MCF 10A (cell line): ENCODE data around the gene ACAP2. TPM values are rescaled to one million over a fixed set of nuclear protein-coding genes. Genes with fewer than 3 reads are reported as not detected.
A peak's percentile ranks its signal among the peaks of the same experiment; 100 is the strongest.
"Not testable (repeated sequence)": the region's sequence is repeated elsewhere in the genome, so short reads cannot be mapped to it uniquely, and the experiment has no call there.

ENCODE experiments used
- BruUV-seq: library from RNA; stranded (reverse); fragments of 400-500 nt; replicated peaks from 2 replicates; lab custom pipeline; 2021; lab: Mats Ljungman, UMichigan
- CTCF ChIA-PET: fragments of 300-600 bp; sonication (Branson Sonifier 250); formaldehyde crosslinking; extraction: SDS; loops from one replicate; lab custom pipeline; 2021; ENCODE audit warnings: antibody characterized with exemption, inconsistent platforms; lab: Yijun Ruan, JAX
- POLR2A ChIA-PET: fragments of 300-600, 350-650 bp; sonication (Branson Sonifier 250); formaldehyde crosslinking; extraction: SDS; loops from one replicate; lab custom pipeline; 2020; ENCODE audit warnings: antibody characterized with exemption, inconsistent platforms; lab: Yijun Ruan, JAX
- DNase-seq: peaks from one replicate; pipeline ENCODE4 v3.0.0-alpha.2; 2018; ENCODE audit not compliant: unreplicated experiment
- H3K27ac Mint-ChIP-seq: one replicate; pipeline ENCODE4 v1.8.0; 2022; ENCODE audit warnings: mild to moderate bottlenecking, low read depth, mixed read lengths; ENCODE audit not compliant: unreplicated experiment
- H3K27me3 Mint-ChIP-seq: one replicate; pipeline ENCODE4 v1.8.0; 2022; ENCODE audit warnings: mixed read lengths; ENCODE audit not compliant: insufficient read depth, unreplicated experiment
- H3K36me3 Mint-ChIP-seq: one replicate; pipeline ENCODE4 v1.8.0; 2022; ENCODE audit warnings: mild to moderate bottlenecking, moderate library complexity, mixed read lengths; ENCODE audit not compliant: insufficient read depth, unreplicated experiment
- H3K4me1 Mint-ChIP-seq: one replicate; pipeline ENCODE4 v1.8.0; 2022; ENCODE audit warnings: mixed read lengths; ENCODE audit not compliant: insufficient read depth, unreplicated experiment
- H3K4me3 Mint-ChIP-seq: one replicate; pipeline ENCODE4 v1.8.0; 2022; ENCODE audit warnings: mild to moderate bottlenecking, moderate library complexity, mixed read lengths; ENCODE audit not compliant: unreplicated experiment
- H3K9me3 Mint-ChIP-seq: one replicate; pipeline ENCODE4 v1.8.0; 2022; ENCODE audit warnings: mixed read lengths; ENCODE audit not compliant: unreplicated experiment
- intact Hi-C: fragments of 100-400 bp; cut with micrococcal nuclease; formaldehyde crosslinking; loops from 2 replicates; pipeline ENCODE4 v1.14.1; 2022
- total RNA-seq: library from RNA; stranded (reverse); gene quantifications from 2 replicates; pipeline ENCODE4 v1.2.3, GENCODE V29; 2022
- TF ChIP-seq, protein P1 (sequence below): fragments of 200-600 bp; IDR thresholded peaks from one replicate; pipeline ENCODE4 v1.8.0; 2022; ENCODE audit warnings: antibody characterized with exemption, mild to moderate bottlenecking; ENCODE audit not compliant: unreplicated experiment

Gene ACAP2
- total RNA-seq, 1 experiment from 2014 or later = 53.2 TPM

- Mint-ChIP-seq H3K36me3 (peaks cover 18% of the 10 kb centered on the region), H3K4me3 (no peak overlapping the region), H3K27me3 (no peaks in the 10 kb centered on the region), H3K27ac (no peak overlapping the region), H3K9me3 (peaks cover 9% of the 10 kb centered on the region), H3K4me1 (peaks cover 9% of the 10 kb centered on the region)
- CTCF ChIA-PET = interaction anchor here (0.6 to 2.8 kb wide), 4 partner anchors 33 to 1156 kb away, joined by 3 to 9 read pairs (median 4); partner anchors contain the start of gene XXYLT1
- BruUV-seq = no TSS peak
- TF ChIP-seq, protein P1, sequence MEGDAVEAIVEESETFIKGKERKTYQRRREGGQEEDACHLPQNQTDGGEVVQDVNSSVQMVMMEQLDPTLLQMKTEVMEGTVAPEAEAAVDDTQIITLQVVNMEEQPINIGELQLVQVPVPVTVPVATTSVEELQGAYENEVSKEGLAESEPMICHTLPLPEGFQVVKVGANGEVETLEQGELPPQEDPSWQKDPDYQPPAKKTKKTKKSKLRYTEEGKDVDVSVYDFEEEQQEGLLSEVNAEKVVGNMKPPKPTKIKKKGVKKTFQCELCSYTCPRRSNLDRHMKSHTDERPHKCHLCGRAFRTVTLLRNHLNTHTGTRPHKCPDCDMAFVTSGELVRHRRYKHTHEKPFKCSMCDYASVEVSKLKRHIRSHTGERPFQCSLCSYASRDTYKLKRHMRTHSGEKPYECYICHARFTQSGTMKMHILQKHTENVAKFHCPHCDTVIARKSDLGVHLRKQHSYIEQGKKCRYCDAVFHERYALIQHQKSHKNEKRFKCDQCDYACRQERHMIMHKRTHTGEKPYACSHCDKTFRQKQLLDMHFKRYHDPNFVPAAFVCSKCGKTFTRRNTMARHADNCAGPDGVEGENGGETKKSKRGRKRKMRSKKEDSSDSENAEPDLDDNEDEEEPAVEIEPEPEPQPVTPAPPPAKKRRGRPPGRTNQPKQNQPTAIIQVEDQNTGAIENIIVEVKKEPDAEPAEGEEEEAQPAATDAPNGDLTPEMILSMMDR = no peak
- peak; percentile 36 for DNase-seq
- POLR2A ChIA-PET = interaction anchor here (1.3 to 1.6 kb wide), 2 partner anchors 11 to 13 kb away, joined by 3 to 4 read pairs; no protein-coding TSS in a partner anchor
- intact Hi-C loops = loop anchor here (5.0 kb wide), 1 partner anchor 76 kb away; the partner anchor contains the start of gene ACAP2
Observed at GRCh38 chr3:195366200-195366925, 76.5 kb downstream of the ACAP2 start.

DNA sequence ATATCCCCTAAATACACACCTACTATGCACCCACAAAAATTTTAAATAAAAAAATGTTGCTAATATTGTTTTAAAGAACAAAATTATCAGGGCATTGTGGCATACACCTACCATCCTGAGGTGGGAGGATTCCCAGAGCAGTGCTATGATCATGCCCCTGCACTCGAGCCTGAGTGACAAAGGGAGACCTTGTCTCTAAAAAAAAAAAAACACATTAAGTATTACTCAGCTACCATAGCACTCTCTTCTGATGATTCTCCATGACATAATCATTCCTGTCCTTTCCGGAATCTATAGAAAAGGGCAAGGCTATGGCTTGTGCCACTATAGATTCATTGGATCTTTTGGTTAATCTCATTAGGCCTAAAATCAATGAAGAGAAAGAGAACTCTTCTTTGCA lies 77.4 kb downstream of the ACAP2 start:
- Mint-ChIP-seq H3K36me3 (peaks cover 14% of the 10 kb centered on the region), H3K9me3 (peaks cover 9% of the 10 kb centered on the region), H3K27me3 (no peaks in the 10 kb centered on the region), H3K4me1 (peaks cover 9% of the 10 kb centered on the region), H3K4me3 (no peak overlapping the region), H3K27ac (no peak overlapping the region)
- BruUV-seq = no TSS peak
- ChIA-PET POLR2A (interaction anchor here (0.6 to 1.6 kb wide), 2 partner anchors 10 to 156 kb away, joined by 4 read pairs; no protein-coding TSS in a partner anchor), CTCF (no interaction called here)
- intact Hi-C loops = loop anchor here (5.0 kb wide), 1 partner anchor 77 kb away; the partner anchor contains the start of gene ACAP2
- DNase-seq = no peak
- TF ChIP-seq, protein P1 = no peak

GRCh38 chr3:195357797-195358196 lies 85.0 kb downstream of the ACAP2 start:
- H3K9me3 Mint-ChIP-seq, DNase-seq, intact Hi-C loops, BruUV-seq, H3K27ac Mint-ChIP-seq, H3K4me1 Mint-ChIP-seq, H3K4me3 Mint-ChIP-seq, H3K27me3 Mint-ChIP-seq, H3K36me3 Mint-ChIP-seq: not testable (repeated sequence)
- ChIA-PET CTCF (interaction anchor here (0.5 kb wide), 1 partner anchor 17 kb away, joined by 4 read pairs; no protein-coding TSS in a partner anchor), POLR2A (interaction anchor here (0.7 kb wide), 1 partner anchor 15 kb away, joined by 3 read pairs; no protein-coding TSS in a partner anchor)

DNA sequence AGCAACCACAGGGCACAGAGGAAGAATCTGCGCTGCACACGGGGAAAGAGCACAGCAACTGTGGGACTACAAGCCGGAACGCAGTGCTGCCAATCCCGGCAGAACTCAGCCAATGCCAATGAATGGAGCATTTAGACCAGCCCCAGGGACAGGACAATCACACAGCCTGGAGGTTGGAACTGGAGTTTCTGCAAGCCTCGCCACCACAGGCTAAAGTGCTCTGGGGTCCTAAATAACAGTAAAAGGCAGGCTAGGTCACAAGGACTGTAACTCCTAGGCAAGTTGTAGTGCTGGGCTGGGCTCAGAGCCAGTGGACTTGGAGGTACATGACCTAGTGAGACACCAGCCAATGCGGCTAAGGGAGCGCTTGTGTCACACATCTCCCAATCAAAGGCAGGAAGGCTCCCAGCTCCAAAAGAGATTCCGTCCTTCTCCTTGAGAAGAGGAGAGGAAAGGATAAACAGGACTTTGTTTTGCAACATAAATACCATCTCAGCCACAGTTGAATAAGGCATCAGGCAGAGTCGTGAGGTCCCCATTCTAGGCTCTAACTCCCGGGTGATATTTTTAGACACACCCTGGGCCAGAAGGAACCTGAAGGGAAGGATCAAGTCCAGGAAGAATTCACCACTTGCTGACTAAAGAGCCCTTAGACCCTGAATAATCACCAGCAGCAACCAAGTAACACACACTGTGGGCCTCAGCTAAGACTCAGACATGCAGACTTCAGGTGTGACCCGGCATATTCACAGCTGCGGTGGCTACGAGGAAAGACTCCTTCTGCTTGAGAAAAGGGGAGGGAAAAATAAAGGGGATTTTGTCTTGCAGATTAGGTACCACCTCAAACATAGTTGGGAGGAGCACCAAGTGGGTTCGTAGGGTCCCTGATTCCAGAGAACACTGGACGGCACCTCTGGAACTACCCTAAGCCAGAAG lies 86.4 kb downstream of the ACAP2 start:
- Mint-ChIP-seq H3K27ac (no peak overlapping the region), H3K36me3 (no peaks in the 10 kb centered on the region), H3K9me3 (no peaks in the 10 kb centered on the region), H3K4me1 (peaks cover 6% of the 10 kb centered on the region), H3K27me3 (no peaks in the 10 kb centered on the region), H3K4me3 (no peak overlapping the region)
- CTCF ChIA-PET = no interaction called here
- TF ChIP-seq, protein P1 = no peak
- intact Hi-C loops = no loop called here
- DNase-seq = no peak
- BruUV-seq = no TSS peak
- POLR2A ChIA-PET = no interaction called here

- H3K36me3 Mint-ChIP-seq, H3K9me3 Mint-ChIP-seq, H3K4me3 Mint-ChIP-seq, H3K27me3 Mint-ChIP-seq, H3K4me1 Mint-ChIP-seq, DNase-seq, CTCF ChIA-PET, BruUV-seq: not testable (repeated sequence)
- POLR2A ChIA-PET = interaction anchor here (0.6 to 1.0 kb wide), 2 partner anchors 15 to 86 kb away, joined by 3 to 5 read pairs; no protein-coding TSS in a partner anchor
- intact Hi-C loops = loop anchor here (5.0 kb wide), 1 partner anchor 88 kb away; the partner anchor contains the start of gene ACAP2
- peak overlapping the region; percentile 82 for H3K27ac Mint-ChIP-seq
Observed at GRCh38 chr3:195354009-195354408, 88.8 kb downstream of the ACAP2 start.
